Lung (tissue), 16 donors: Measurements from ENCODE around the gene ZNF587B. TPM values are rescaled to one million over a fixed set of nuclear protein-coding genes. Genes with fewer than 3 reads are reported as not detected.
A peak's percentile ranks its signal among the peaks of the same experiment; 100 is the strongest.

Experiments used
- ATAC-seq: fragments of 200-7000 bp; cut with Tn5 transposase; one replicate; pipeline ENCODE4 v1.9.1; 2020; ENCODE audit warnings: moderate number of reproducible peaks; ENCODE audit not compliant: insufficient read depth, low FRiP score
- DNase-seq, 3 donors: peaks; one replicate each; pipeline ENCODE4 v3.0.0-alpha.2; 2013 to 2017
- H3K27ac ChIP-seq, 2 donors: one replicate each; pipeline ENCODE4 v1.5.1; 2013; ENCODE audit warnings: mild to moderate bottlenecking in 2 of 2, moderate library complexity in 2 of 2, control low read depth in 1 of 2, inconsistent platforms in 1 of 2, low read depth in 1 of 2, low read length in 1 of 2
- H3K27me3 ChIP-seq, 3 donors: one replicate each; pipeline ENCODE4 v1.5.1; 2013; ENCODE audit warnings: low read length in 2 of 3; ENCODE audit not compliant: control insufficient read depth in 3 of 3, insufficient read depth in 3 of 3
- H3K36me3 ChIP-seq, 4 donors: one replicate each; pipeline ENCODE4 v1.5.1; 2013; ENCODE audit warnings: low read length in 4 of 4, mild to moderate bottlenecking in 1 of 4, moderate library complexity in 1 of 4; ENCODE audit not compliant: control insufficient read depth in 4 of 4, insufficient read depth in 4 of 4
- H3K4me1 ChIP-seq, 5 donors: one replicate each; pipeline ENCODE4 v1.5.1; 2013; ENCODE audit warnings: low read length in 5 of 5, mild to moderate bottlenecking in 2 of 5, moderate library complexity in 1 of 5; ENCODE audit not compliant: control insufficient read depth in 5 of 5, insufficient read depth in 5 of 5
- H3K4me3 ChIP-seq: one replicate; pipeline ENCODE4 v1.5.1; 2013; ENCODE audit warnings: mild to moderate bottlenecking, control low read depth, moderate library complexity
- H3K9ac ChIP-seq, 2 donors: one replicate each; pipeline ENCODE4 v1.5.1; 2013; ENCODE audit warnings: low read length in 2 of 2, control low read depth in 1 of 2; ENCODE audit not compliant: insufficient read depth in 1 of 2
- H3K9me3 ChIP-seq, 4 donors: one replicate each; pipeline ENCODE4 v1.5.1; 2013; ENCODE audit warnings: low read length in 3 of 4, mild to moderate bottlenecking in 1 of 4, moderate library complexity in 1 of 4; ENCODE audit not compliant: control insufficient read depth in 4 of 4, insufficient read depth in 3 of 4
- WGBS, 2 donors: extraction: QIAGEN DNeasy Blood & Tissue Kit; methylation state at CpG; one replicate each; pipeline ENCODE4 v1.1.7; 2013; 5-methylcytosine and 5-hydroxymethylcytosine counted together
- long read RNA-seq, 5 donors: transcript quantifications; one replicate each; lab custom pipeline, GENCODE V29; 2026
- polyA plus RNA-seq, 2 donors: library from polyadenylated mRNA; stranded (reverse); fragments of 200-250 nt; gene quantifications; one replicate each; pipeline ENCODE4 v1.2.1, GENCODE V29; 2013
- total RNA-seq, 2 donors: library from RNA; depleted of rRNA in 1 of 2; stranded (reverse); fragments of >200 nt in 1 of 2; gene quantifications; one replicate each; pipeline ENCODE4 v1.2.1, GENCODE V29; 2014 to 2021
- TF ChIP-seq, protein P1 (sequence below): IDR thresholded peaks from 2 replicates; pipeline ENCODE4 v1.5.1; 2012; ENCODE audit warnings: mild to moderate bottlenecking; ENCODE audit errors: control extremely low read depth, extremely low read depth
- donor health status: control.
- donor health status: control.
- donor health status: Bipolar disorder and iron deficiency.
- donor health status: healthy.
- donor health status: DM: yes; HTN: yes; CAD: no.

Gene ZNF587B
- total RNA-seq (10 to 100 TPM; 15.5 to 31.7 TPM), polyA plus RNA-seq (1 to 10 TPM; 4.0 to 7.3 TPM)
- long read RNA-seq, donor 1, partial matches to known transcripts = 0 of 2 reads
- long read RNA-seq, donor 1, other reads (novel, unspliced or antisense) = 0 of 2 reads
- long read RNA-seq, donor 2 = 0 reads
- long read RNA-seq, donor 3, partial matches to known transcripts = 0 of 2 reads
- long read RNA-seq, donor 3, other reads (novel, unspliced or antisense) = 0 of 2 reads
- long read RNA-seq, donor 4 = 0 reads
- long read RNA-seq, donor 5, partial matches to known transcripts = 0 of 3 reads
- long read RNA-seq, donor 5, other reads (novel, unspliced or antisense) = 0 of 3 reads

DNA sequence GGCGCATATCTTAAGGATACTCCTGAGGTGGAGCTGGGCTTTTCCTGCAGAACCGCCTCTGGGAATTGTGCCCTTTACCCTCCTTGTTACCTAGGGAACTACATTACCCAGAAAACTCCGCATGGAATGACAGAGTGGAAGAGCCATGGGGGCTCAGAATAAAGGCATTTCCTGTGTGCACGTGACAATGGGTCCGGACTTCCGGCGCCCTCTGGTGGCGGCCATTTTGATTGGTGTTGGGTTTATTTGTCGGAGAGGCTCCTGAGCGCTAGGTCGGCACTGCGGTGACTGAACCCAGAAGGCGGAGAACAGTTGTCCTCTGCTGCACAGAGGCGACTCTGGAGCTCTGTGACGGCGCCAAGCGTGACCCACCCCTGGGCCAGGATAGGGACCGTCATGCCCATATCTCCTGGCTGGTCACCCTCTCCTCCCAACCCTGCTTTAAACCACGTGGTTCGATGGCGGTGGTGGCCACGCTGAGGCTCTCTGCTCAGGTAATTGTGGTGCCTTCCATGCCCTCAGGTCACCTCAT lies at the start of gene ZNF587B:
ZNF587B (plus strand) TSS at position 229 of the 532 bp plus-strand sequence; CDS start at position 459, 230 bp downstream.
- 39 to 60% methylated on average over 22 of the region's 22 CpGs for WGBS, 2 donors
- Histone ChIP-seq H3K36me3 (peaks cover 0 to 6% (median 0%) of the 10 kb centered on the region in 4 donors), H3K9me3 (peaks cover 0 to 21% (median 0%) of the 10 kb centered on the region in 4 donors), H3K27ac (peak within 1 kb of the TSS; percentile 28 to 67), H3K9ac (peak within 1 kb of the TSS; percentile 37 to 81), H3K4me1 (peaks cover 0 to 11% (median 8%) of the 10 kb centered on the region in 5 donors), H3K4me3 (peak within 1 kb of the TSS; percentile 54), H3K27me3 (no peaks in the 10 kb centered on the region)
- TF ChIP-seq, protein P1, sequence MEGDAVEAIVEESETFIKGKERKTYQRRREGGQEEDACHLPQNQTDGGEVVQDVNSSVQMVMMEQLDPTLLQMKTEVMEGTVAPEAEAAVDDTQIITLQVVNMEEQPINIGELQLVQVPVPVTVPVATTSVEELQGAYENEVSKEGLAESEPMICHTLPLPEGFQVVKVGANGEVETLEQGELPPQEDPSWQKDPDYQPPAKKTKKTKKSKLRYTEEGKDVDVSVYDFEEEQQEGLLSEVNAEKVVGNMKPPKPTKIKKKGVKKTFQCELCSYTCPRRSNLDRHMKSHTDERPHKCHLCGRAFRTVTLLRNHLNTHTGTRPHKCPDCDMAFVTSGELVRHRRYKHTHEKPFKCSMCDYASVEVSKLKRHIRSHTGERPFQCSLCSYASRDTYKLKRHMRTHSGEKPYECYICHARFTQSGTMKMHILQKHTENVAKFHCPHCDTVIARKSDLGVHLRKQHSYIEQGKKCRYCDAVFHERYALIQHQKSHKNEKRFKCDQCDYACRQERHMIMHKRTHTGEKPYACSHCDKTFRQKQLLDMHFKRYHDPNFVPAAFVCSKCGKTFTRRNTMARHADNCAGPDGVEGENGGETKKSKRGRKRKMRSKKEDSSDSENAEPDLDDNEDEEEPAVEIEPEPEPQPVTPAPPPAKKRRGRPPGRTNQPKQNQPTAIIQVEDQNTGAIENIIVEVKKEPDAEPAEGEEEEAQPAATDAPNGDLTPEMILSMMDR = no peak
- ATAC-seq = peak; percentile 47
- peak; percentile 85 to 90 (median 90) for DNase-seq

DNA sequence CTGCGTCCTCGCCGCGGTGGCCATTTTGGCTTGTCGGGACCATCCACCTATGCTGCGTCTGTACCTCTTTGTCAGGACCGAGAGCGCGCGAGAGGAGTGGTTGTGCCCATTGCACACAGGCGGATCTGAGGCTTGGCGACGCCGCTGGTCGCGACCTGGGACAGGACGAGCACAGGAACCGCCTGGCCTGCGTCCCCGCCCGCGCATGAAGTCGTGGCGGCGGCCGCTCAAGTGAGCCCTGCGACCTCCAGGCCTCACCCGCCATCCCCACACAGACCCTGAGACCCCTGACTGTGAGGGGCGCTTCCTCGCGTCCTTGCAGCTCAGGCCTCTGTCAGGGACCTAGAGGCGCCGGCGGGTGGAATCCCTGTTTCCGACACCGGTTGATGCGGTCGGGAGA lies 43.8 kb upstream of the ZNF587B start:
- no peak overlapping the region for H3K9ac ChIP-seq
- ATAC-seq = no peak

DNA sequence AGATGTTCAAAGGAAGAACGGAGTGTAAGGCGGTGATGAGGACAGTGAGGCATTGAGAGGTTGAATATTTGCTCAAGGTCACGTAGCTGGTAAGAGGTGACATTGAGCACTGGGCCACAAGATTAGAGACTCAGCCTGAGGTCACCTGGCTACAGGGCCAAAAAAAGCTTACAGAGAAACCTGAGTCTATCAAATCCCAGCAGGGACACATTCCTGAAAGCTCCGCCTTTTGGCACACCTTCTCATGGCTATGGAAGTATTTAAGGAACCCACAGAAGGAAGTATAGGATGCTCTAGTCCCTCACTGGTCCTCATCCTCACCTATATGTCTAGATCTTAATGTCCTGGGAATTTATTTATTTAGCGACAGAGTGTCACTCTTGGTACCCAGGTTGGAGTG lies 43.2 kb upstream of the ZNF587B start:
- DNase-seq (no peak), ATAC-seq (no peak)
- H3K4me3 ChIP-seq = no peak overlapping the region
- peaks cover 5 to 58% (median 21%) of the 10 kb centered on the region in 4 donors for H3K36me3 ChIP-seq
- H3K27me3 ChIP-seq = no peaks in the 10 kb centered on the region
- H3K4me1 ChIP-seq = no peaks in the 10 kb centered on the region
- H3K9me3 ChIP-seq = peaks cover 0 to 50% (median 20%) of the 10 kb centered on the region in 4 donors
- WGBS, 2 donors = 88 to 95% methylated on average over 5 of the region's 5 CpGs
- TF ChIP-seq, protein P1 = no peak
- no peak overlapping the region for H3K27ac ChIP-seq
- H3K9ac ChIP-seq = no peak overlapping the region

More for the DNA sequence above, 43.8 kb upstream of the ZNF587B start:
- H3K27me3 ChIP-seq = no peaks in the 10 kb centered on the region
- TF ChIP-seq, protein P1 = no peak
- no peak for DNase-seq
- H3K4me3 ChIP-seq = no peak overlapping the region
- peaks cover 0 to 44% (median 22%) of the 10 kb centered on the region in 4 donors for H3K9me3 ChIP-seq
- peaks cover 3 to 59% (median 17%) of the 10 kb centered on the region in 4 donors for H3K36me3 ChIP-seq
- no peaks in the 10 kb centered on the region for H3K4me1 ChIP-seq
- 94 to 96% methylated on average over 38 of the region's 38 CpGs for WGBS, 2 donors
- no peak overlapping the region for H3K27ac ChIP-seq
